IMR-90 (cell line): Measurements from ENCODE around the gene GMFB. TPM values are rescaled to one million over a fixed set of nuclear protein-coding genes. Genes with fewer than 3 reads are reported as not detected.
A peak's percentile ranks its signal among the peaks of the same experiment; 100 is the strongest.

Source experiments
- ATAC-seq: fragments of 200-7000 bp; cut with Tn5 transposase; 2 replicates; pipeline ENCODE4 v1.9.1; 2020; ENCODE audit warnings: low read depth, mild to moderate bottlenecking, moderate library complexity
- BruUV-seq: library from RNA; stranded (reverse); fragments of 400-500 nt; replicated peaks from 2 replicates; lab custom pipeline; 2021; lab: Mats Ljungman, UMichigan
- CTCF ChIA-PET: fragments of 300-600 bp; formaldehyde crosslinking; extraction: SDS; loops from one replicate; lab custom pipeline; 2021; ENCODE audit warnings: antibody characterized with exemption; lab: Yijun Ruan, JAX
- POLR2A ChIA-PET: fragments of 300-600 bp; sonication (Branson Sonifier 250); formaldehyde crosslinking; loops from one replicate; lab custom pipeline; 2022; ENCODE audit warnings: antibody characterized with exemption; ENCODE audit not compliant: unreplicated experiment; lab: Charles Lee
- DNase-seq: peaks from one replicate; pipeline ENCODE4 v3.0.0; 2013
- H2AFZ ChIP-seq: replicated peaks from 2 replicates; pipeline ENCODE3; 2013; ENCODE audit warnings: low read length, mild to moderate bottlenecking; ENCODE audit not compliant: poor library complexity
- H2AK5ac ChIP-seq: 2 replicates; pipeline ENCODE4 v1.6.1; 2013; ENCODE audit warnings: low read depth, low read length, inconsistent platforms
- H2AK9ac ChIP-seq: replicated peaks from 2 replicates; pipeline ENCODE3; 2013; ENCODE audit warnings: mild to moderate bottlenecking, low read depth, low read length, moderate library complexity; ENCODE audit not compliant: poor library complexity
- H2BK120ac ChIP-seq: 2 replicates; pipeline ENCODE4 v1.6.1; 2013; ENCODE audit warnings: low read depth, low read length, inconsistent platforms
- H2BK15ac ChIP-seq: 3 replicates; pipeline ENCODE4 v1.6.1; 2013; ENCODE audit warnings: low read depth, low read length, inconsistent platforms
- H2BK20ac ChIP-seq: 2 replicates; pipeline ENCODE4 v1.6.1; 2013; ENCODE audit warnings: low read depth, mild to moderate bottlenecking, inconsistent platforms, low read length, moderate library complexity
- H2BK5ac ChIP-seq: 2 replicates; pipeline ENCODE4 v1.6.1; 2013; ENCODE audit warnings: mild to moderate bottlenecking, low read depth, low read length, inconsistent platforms; ENCODE audit not compliant: poor library complexity, severe bottlenecking
- H3K14ac ChIP-seq: replicated peaks from 2 replicates; pipeline ENCODE4 v1.6.1; 2013; ENCODE audit warnings: low read depth, low read length, inconsistent platforms
- H3K18ac ChIP-seq: 2 replicates; pipeline ENCODE4 v1.6.1; 2013; ENCODE audit warnings: low read depth, low read length, control low read depth
- H3K23ac ChIP-seq: 2 replicates; pipeline ENCODE4 v1.6.1; 2013; ENCODE audit warnings: low read depth, low read length, inconsistent platforms
- H3K27ac ChIP-seq: 2 replicates; pipeline ENCODE4 v1.5.1; 2013; ENCODE audit warnings: mild to moderate bottlenecking, control low read depth, low read length; ENCODE audit not compliant: insufficient read depth
- H3K27me3 ChIP-seq: 2 replicates; pipeline ENCODE4 v1.6.1; 2013; ENCODE audit warnings: low read length; ENCODE audit not compliant: control insufficient read depth, insufficient read depth
- H3K36me3 ChIP-seq: 2 replicates; pipeline ENCODE4 v1.6.1; 2013; ENCODE audit warnings: low read length, mixed read lengths; ENCODE audit not compliant: control insufficient read depth, insufficient read depth
- H3K4ac ChIP-seq: 2 replicates; pipeline ENCODE4 v1.6.1; 2013; ENCODE audit warnings: low read depth, low read length, inconsistent platforms
- H3K4me1 ChIP-seq: 2 replicates; pipeline ENCODE4 v1.6.1; 2013; ENCODE audit warnings: low read length, mixed read lengths; ENCODE audit not compliant: control insufficient read depth, insufficient read depth
- H3K4me2 ChIP-seq: 2 replicates; pipeline ENCODE4 v1.6.1; 2013; ENCODE audit warnings: low read depth, mild to moderate bottlenecking, control low read depth, low read length, moderate library complexity
- H3K4me3 ChIP-seq: 2 replicates; pipeline ENCODE4 v1.5.1; 2013; ENCODE audit warnings: low read depth, mild to moderate bottlenecking, control low read depth, low read length, moderate library complexity; ENCODE audit not compliant: insufficient read depth
- H3K56ac ChIP-seq: 2 replicates; pipeline ENCODE4 v1.6.1; 2013; ENCODE audit warnings: low read length, inconsistent platforms; ENCODE audit not compliant: insufficient read depth; ENCODE audit errors: extremely low read depth
- H3K79me1 ChIP-seq, 2 experiments: 2 replicates each; pipeline ENCODE4 v1.6.1; 2013; ENCODE audit warnings: low read length in 2 of 2, inconsistent platforms in 1 of 2, low read depth in 1 of 2
- H3K9ac ChIP-seq: 2 replicates; pipeline ENCODE4 v1.6.1; 2013; ENCODE audit warnings: low read depth, low read length, control low read depth
- H3K9me1 ChIP-seq: 2 replicates; pipeline ENCODE4 v1.6.1; 2013; ENCODE audit warnings: low read length, inconsistent platforms; ENCODE audit not compliant: insufficient read depth
- H3K9me3 ChIP-seq: 2 replicates; pipeline ENCODE4 v1.6.1; 2013; ENCODE audit warnings: low read length; ENCODE audit not compliant: control insufficient read depth, insufficient read depth
- H4K20me1 ChIP-seq: 2 replicates; pipeline ENCODE4 v1.6.1; 2013; ENCODE audit warnings: low read length, inconsistent platforms; ENCODE audit not compliant: insufficient read depth
- H4K5ac ChIP-seq: 2 replicates; pipeline ENCODE4 v1.6.1; 2013; ENCODE audit warnings: mild to moderate bottlenecking, low read depth, low read length, control low read depth
- H4K8ac ChIP-seq, 2 experiments: 2 replicates each; pipeline ENCODE4 v1.6.1; 2013; ENCODE audit warnings: low read depth in 2 of 2, low read length in 2 of 2, control low read depth in 1 of 2, inconsistent platforms in 1 of 2
- H4K91ac ChIP-seq: 2 replicates; pipeline ENCODE4 v1.6.1; 2013; ENCODE audit warnings: low read depth, low read length, inconsistent platforms; ENCODE audit not compliant: insufficient read depth
- CEBPB ChIP-seq: IDR thresholded peaks from 2 replicates; pipeline ENCODE4 v1.6.1; 2012; ENCODE audit warnings: low read depth, low read length, improper control_type of control experiment
- WGBS, 2 experiments: methylation state at CpG; one replicate each; pipeline versions ENCODE4 v1.1.5 to v1.1.7; 2013; ENCODE audit warnings: missing lambda C conversion rate in 2 of 2; ENCODE audit not compliant: insufficient read length in 1 of 2; ENCODE audit errors: extremely low coverage in 2 of 2; 5-methylcytosine and 5-hydroxymethylcytosine counted together
- dilution Hi-C: fragments of 300-500 bp; cut with HindIII; formaldehyde crosslinking; loops from one replicate; pipeline ENCODE4 v1.14.3; 2018; ENCODE audit warnings: low sequenced_read_pairs; ENCODE audit not compliant: unreplicated experiment
- in situ Hi-C: fragments of 300-500 bp; cut with MboI; formaldehyde crosslinking; loops from 3 replicates; pipeline ENCODE4 v1.14.3; 2019; ENCODE audit warnings: low sequenced_read_pairs, inconsistent platforms, mixed read lengths
- intact Hi-C: fragments of 100-400 bp; cut with micrococcal nuclease; formaldehyde crosslinking; loops from 2 replicates; pipeline ENCODE4 v1.10.0; 2022
- polyA plus RNA-seq, 3 experiments: library from polyadenylated mRNA; depleted of rRNA; stranded (reverse); fragments of >200 nt; gene quantifications; 2 replicates each; pipeline ENCODE4 v1.2.3, GENCODE V29; 2012; ENCODE audit warnings: low replicate concordance in 1 of 3
- total RNA-seq: library from RNA; depleted of rRNA; stranded (reverse); fragments of >200 nt; gene quantifications from 2 replicates; pipeline ENCODE4 v1.2.3, GENCODE V29; 2012
- TF ChIP-seq, protein P1 (sequence below): fragments of 150-350 bp; IDR thresholded peaks from 2 replicates; pipeline ENCODE4 v1.6.1; 2017; ENCODE audit warnings: mild to moderate bottlenecking, antibody characterized with exemption, low read length, low read depth

GMFB gene
- total and polyA plus RNA-seq, 2 of the 4 experiments (the other 2 are of a cell fraction) = 22.4 to 59.1 TPM

DNA sequence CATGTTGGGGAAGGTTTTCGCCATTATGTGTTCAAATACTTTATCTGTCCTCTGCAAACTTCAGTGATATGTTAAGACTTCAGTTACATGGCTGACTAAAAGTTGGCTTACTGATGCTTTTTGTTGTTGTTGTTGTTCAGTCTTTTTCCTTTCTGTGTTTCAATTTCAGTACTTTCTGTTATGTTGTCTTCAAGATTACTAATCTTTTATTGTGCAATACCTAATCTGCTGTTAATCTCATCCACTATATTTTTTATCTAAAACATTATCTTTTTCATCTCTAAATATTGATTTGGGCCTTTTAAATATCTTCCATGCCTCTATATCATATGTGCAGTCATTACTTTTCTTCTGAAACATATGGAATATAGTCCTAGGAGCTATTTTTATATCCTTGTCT is 27.9 kb upstream of the GMFB start:
- dilution Hi-C loops = no loop called here
- no peak overlapping the region for H2BK20ac ChIP-seq

More for the DNA sequence above, 27.9 kb upstream of the GMFB start:
- H4K5ac ChIP-seq = no peak overlapping the region
- DNase-seq (no peak), ATAC-seq (no peak)
- H2AK9ac ChIP-seq = no peak overlapping the region
- no peak overlapping the region for H3K4ac ChIP-seq
- no peak overlapping the region for H2AFZ ChIP-seq
- H2AK5ac ChIP-seq = no peak overlapping the region
- H3K79me1 ChIP-seq = peaks cover 17 to 49% of the 10 kb centered on the region in 2 experiments; a peak in 3 of 4 replicates
- H3K9me1 ChIP-seq = 0 out of 2 replicates have a peak, but pooled peaks cover 3% of the 10 kb centered on the region
- H4K91ac ChIP-seq = no peak overlapping the region
- H2BK15ac ChIP-seq = no peak overlapping the region
- H3K18ac ChIP-seq = no peak overlapping the region
- intact Hi-C loops = no loop called here
- H3K27ac ChIP-seq = no peak overlapping the region
- H3K4me1 ChIP-seq = no peaks in the 10 kb centered on the region
- in situ Hi-C loops = no loop called here
- no peaks in the 10 kb centered on the region for H3K9me3 ChIP-seq
- ChIA-PET CTCF (no interaction called here), POLR2A (no interaction called here)
- WGBS, 2 experiments = no CpG with 5 or more reads among the region's 1 CpG
- H4K20me1 ChIP-seq = peaks cover 4% of the 10 kb centered on the region; the same call in 1 of the 2 replicates
- H3K56ac ChIP-seq = no peak overlapping the region
- H4K8ac ChIP-seq = no peak overlapping the region
- no peak overlapping the region for H3K23ac ChIP-seq
- no peak overlapping the region for H3K9ac ChIP-seq
- H2BK5ac ChIP-seq = no peak overlapping the region
- H2BK120ac ChIP-seq = no peak overlapping the region
- TF ChIP-seq CEBPB = peak; percentile 80
- TF ChIP-seq, protein P1, sequence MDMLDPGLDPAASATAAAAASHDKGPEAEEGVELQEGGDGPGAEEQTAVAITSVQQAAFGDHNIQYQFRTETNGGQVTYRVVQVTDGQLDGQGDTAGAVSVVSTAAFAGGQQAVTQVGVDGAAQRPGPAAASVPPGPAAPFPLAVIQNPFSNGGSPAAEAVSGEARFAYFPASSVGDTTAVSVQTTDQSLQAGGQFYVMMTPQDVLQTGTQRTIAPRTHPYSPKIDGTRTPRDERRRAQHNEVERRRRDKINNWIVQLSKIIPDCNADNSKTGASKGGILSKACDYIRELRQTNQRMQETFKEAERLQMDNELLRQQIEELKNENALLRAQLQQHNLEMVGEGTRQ = no peak
- no peak overlapping the region for H3K14ac ChIP-seq
- 0 out of 2 replicates have a peak, but pooled peaks cover 3% of the 10 kb centered on the region for H3K36me3 ChIP-seq
- no peak overlapping the region for H3K4me3 ChIP-seq
- no peak overlapping the region for H3K4me2 ChIP-seq
- no peaks in the 10 kb centered on the region for H3K27me3 ChIP-seq
- BruUV-seq = no TSS peak
